T follicular helper cell (primary cell): Measurements from ENCODE around the gene MKLN1.

Source experiments
- DNase-seq: peaks from one replicate; pipeline ENCODE4 v3.0.0-alpha.2; 2020; ENCODE audit warnings: low read depth

The MKLN1 gene

DNA sequence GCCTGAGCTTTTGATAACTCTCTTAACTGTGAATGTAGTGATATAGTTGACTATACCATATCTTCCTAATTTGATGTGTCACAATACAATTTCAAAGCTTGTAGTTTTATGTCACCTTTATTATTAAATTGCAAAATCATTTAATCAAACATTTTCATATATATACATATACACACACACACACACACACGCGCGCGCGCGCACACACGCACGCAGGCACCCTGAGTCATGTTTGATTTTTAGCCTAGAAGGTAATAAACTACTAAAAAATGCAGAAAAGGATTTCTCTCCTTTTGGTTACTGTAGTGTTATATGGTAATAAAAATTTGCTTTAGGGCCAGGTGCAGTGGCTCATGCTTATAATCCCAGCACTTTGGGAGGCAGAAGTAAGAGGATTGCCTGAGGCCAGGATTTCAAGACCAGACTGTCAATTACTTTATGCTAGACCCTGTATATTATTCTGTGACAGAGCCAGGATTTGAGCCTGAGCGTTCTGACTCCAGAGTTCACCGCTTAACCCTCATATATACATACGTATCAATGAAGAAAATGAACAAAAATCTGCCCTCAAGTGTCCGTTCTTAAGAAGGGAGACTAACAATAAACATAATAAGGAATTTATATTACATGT, 139.2 kb downstream of the MKLN1 start:
- DNase-seq: no peak

DNA sequence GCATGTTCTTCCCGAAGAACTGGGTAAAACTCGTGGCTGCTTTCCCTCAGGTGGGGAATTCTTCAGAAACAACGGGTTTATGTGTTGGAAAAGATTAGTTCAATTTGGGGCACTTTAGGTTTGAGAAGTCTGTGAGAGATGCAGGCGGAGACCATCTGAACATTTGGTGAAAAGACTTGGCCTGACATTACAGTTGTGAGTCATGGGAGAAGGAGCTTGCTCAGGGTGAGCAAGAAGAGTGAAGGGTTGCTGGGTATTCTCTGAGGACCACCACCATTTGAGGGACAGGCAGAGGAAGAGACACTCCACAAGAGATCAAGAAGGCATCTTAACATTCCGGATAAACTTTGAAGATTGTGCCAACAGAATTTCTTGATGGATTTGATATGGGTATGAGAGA, 140.1 kb downstream of the MKLN1 start:
- DNase-seq: no peak

DNA sequence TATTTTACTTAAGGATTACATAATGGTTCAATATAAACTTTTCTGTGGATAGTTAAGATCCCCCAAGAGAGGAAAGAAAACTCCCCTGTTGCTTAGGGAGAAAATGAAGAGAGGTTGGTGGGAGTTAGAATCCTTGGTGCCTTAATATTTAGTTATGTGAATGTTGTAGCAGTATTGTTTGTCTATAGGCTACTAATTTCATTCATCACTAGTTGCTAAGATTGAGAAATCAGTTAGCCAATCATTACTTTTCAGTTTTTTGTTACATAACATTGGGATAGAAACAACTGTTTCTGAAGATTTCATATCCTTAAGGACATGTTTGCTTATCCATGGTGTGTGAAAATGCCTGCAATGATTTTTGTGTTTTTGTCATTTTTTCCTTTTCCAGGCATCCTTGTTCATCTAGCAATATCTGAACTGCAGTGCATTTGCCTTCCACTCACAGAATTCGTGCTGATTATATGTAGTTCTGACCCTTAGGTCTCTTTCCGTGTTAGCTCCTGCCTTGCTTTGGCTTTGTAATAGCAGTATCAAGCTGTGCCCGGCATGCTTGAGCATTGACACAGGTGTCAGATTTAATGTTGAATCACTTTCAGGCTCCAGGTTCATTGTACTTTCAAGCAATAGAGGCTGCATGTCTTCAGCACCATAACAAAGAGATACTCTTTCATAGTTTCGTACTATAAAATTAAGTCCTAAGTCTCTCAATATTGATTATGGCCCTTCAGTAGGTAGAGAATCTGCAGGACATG, 143.8 kb downstream of the MKLN1 start:
- DNase-seq: no peak

DNA sequence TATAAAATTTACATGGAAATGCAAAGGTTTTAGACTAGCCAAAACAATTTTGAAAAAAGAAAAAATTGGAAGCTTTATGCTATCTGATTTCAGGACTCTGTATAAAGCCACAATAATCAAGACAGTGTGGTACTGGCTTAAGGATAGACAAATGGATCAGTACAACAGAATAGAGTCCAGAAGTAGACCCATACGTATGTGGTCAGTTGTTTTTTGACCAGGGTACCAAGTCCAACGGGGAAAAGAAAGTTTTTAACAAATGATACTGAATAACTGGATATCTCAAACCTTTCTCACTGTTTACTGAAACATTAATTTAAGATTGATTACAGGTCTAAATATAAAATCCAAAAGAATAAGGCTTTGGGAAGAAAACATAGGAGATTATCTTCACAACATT, 149.1 kb downstream of the MKLN1 start:
- no peak for DNase-seq

DNA sequence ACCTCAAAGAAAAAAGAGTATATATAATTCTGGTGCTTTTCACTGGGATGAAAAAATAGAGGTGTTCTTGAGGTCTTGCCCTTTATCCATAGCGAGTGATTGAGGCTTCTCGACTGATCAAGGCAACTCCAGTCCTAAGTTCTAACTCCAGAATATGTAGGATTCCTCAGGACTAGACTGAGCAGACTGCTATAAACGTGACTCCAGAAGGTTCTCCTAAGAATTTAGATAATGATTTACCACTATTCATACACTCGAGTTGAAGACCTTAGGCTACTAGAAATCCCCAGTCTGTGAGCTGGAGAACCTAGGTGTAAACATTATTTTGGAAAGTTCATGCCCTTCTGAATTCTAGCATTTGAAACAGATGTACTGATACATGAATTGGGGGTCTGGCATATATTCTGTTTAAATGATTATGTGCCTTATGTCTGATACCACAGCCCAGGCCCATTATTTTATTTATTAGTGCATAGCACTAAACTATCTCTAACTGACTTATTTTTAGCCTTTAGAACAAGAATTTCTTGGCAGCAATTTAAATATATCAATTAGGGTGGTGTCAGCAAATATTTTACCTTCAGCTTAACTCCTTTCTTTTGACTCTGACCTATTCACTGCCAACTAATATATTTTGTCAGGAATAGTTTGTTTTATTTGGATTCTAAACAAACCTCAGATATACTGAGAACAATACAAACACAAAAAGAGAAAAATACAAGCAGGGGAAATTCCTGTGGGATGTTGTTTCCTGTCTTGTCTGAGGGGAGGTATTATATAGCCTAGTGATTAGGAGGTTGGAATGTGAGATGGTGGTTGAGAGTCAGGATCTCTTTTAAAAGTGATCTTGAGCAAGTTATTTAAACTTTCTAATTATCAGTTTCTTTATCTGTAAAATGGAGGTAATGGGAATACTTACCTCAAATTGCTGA, 153.0 kb downstream of the MKLN1 start:
- DNase-seq: no peak

DNA sequence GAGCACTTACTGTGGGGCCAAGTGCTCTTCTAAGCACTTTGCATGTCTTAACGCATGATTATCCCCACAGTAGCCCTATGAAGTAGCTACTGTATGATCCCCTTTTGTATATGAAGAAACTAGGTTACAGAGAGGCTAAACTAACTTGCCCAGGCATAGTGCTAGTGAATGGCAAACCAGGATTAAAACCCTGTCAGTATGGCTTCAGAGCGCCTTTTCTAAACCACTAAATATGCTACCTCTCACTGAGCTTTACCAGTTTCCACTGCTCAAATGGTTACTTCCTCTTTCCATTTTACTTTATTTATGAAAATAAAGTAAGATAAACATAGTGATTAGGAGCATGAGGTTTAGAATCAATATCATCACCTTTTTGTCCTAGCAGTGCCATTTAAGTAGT, 155.1 kb downstream of the MKLN1 start:
- no peak for DNase-seq

DNA sequence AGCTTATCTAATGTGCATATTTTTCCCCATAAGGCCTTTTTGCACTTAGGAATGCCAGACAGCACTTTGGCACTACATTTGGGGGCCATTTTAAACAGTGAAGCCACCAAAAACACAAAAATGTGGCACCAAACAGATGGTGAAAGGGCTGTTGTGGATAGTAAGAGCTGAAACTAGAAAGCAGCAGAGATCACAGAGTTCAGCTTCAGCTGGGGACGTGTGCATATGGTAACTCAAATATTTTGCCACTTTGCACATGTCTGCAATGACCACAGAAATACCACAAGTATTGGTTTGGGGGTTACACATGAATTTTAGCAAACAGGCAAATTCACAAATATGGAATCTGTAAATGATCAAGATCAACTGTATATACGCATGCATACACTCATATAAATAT, 155.9 kb downstream of the MKLN1 start:
- DNase-seq: no peak

DNA sequence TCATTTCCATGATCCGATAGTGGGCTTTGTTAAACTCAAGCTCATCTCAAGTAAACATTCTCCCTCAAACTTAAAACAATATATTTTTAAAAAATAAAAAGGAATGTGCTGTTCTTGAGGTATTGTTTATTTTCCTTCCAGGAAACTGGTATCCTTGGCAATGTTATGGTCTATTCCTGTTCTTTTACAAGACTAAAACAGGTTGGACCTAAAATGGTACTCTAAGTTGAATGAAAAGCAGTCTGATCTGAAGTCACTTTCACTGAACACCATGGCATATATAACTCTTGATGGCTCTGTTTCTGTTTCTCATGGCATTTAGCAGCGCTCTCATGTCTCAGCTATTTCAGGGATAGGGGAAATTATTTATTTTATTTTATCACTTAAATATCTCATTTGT, 158.7 kb downstream of the MKLN1 start:
- no peak for DNase-seq

DNA sequence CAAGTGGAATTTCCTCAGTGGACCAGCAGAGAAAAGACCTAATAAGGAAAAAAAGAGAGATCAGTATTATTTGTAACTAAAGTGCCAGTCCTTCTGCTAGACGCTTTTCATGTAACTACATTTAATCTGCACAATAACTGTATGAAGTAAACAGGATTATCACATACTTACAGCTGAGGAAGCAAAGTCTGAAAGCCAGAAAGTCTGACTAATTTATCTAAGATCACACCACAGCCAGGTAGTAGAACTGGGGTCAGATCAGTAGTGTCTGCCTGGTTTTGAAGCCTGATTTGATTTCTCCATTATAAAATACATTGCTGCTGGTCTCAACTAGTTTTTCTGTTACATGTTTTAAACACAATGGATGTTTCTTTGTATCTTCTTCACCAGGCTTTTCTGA, 159.5 kb downstream of the MKLN1 start:
- no peak for DNase-seq

DNA sequence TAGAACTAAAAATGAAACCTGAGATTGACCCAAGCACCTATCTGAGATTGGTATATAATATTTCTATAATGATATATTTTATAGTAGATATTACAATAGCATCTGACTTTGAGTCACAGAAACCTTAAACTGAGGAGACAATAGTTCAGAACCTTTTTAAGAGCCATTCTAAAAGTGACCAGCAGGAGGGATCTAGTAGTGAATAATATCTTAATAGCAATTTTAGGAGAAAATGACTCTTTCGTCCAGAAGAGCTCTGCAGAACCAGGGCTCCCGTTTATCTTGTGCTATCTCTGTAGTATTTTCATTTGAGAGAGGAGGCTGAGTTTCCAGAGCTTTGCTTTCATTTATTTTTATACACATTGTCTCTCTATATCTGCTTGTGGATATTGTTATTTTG, 160.7 kb downstream of the MKLN1 start:
- no peak for DNase-seq

DNA sequence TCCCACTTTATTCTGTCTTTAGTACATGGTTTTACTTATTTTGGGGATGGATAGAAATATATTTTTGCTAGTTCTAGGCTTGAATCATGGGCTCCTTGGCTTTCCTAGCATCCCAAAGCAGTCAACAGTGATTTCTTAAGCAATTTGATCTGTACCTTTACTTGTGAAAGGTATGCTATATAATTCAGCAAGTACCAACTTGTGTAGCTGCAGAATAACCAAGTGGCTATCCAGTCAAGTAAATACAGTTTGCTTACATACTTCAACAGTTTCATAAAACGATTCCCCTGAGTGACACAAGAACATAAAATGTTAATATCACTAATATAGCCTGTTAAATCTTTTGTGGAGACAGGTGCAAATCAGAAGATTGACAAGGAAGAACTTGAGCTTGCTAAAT, 161.5 kb downstream of the MKLN1 start:
- DNase-seq: no peak

DNA sequence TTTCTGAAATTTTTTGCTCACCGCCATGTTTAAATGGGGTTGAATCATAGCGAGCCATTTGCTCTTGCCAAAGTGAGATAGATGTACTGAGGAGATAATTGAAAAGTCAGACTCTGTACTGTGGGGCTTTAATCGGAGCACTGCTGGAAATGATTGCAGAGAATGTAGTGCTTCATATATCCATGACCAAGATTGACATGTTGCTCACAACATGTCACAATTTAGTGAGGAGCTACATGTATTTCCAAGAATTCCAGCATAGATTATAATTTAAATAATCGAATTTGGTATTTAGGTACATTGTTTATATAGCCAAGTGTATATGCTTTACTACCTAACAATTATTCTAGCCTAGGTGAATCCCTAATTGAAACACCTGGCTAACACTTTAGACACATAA, 162.2 kb downstream of the MKLN1 start:
- no peak for DNase-seq

DNA sequence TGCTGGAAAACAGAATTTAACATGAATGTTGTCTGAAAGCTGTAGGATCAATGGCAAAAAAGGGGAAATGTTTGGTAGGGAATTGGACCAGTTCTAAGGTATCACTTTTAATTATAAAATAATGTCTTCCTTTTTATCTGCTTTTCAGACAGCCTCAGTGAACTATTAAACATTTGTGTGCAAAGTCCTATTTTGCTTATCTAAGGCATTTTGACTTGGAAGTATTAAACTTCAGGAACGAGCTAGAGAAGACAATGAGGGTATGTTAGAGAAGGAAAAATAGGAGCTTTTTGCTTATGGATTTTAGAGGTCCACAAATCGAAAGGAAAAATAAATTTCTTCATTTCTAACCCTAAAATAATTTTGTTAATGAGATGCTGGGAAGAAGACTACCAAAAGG, 165.4 kb downstream of the MKLN1 start:
- DNase-seq: no peak

DNA sequence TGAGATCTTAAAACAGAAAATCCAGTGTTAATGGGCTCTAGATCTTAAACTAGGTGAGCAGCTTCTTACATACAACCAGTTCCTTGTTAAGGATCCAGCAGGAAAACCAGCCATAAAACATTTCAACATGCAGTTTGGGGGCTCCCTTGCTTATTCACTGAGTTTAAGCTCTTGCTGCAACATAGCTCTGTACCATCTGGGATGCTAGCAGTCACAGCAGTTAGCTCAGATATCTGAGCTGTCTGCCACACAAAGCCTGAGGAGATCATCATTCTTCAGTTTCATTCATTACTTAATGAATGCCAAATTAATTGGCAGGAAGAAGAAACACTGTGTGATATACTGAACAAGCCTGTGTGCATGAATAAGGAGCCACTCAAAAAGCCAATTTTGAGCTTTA, 165.9 kb downstream of the MKLN1 start:
- DNase-seq: no peak

DNA sequence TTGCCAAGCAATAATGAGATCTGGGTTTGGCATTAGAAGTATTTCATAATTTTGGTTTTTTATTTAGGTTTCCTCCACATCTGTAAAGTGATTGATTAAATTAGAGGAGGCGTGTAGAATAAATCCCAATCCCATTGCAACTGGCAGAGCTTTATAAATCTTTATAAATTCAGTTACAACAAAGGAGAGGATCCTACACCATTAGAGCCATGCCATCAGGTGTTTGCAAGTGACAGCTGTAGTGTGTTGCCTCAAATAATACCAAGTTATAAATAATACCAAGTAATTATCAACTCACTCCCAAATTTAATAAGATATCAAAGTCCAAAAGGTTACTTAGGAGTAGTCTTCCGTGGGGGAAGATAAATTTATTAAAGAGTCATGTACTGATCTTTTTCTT, 166.5 kb downstream of the MKLN1 start:
- DNase-seq: no peak

DNA sequence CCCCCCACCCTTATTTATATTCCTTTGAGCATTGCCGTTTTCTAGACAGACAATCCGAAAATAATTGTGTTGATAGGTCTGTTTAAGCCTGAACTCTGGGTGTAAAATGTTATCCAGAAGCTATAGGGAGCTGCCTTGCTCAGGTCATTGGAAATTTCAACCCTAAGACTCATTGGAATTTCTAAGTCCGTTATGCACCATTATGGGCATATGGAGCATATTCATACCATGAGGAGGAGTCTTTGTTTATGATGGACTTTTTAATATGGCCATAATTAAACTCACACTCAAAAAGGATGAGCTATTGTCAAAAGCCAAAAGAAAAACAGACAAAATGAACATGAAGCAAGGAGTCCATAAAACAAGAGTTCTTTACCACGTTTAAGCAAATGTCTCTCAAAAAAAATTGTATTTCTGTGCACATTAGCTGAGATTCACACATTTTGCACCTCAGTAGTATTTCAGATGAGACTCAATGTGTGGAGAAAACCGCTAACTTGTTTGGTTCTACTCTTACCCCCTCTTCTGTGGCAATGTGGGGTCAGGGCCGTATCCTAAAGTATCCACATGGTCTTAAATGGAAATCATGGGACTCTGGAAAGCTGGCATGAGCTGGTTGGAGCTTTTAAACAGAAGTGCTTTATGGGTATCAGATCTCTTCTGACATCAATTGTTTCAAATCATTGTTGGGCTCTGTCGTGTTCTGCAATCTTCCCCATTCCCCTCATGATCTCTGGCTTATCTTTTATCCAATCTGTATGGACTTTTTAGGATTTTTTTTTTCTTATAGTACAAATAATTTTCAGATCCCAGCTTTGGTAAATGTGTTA, 168.2 kb downstream of the MKLN1 start:
- no peak for DNase-seq

DNA sequence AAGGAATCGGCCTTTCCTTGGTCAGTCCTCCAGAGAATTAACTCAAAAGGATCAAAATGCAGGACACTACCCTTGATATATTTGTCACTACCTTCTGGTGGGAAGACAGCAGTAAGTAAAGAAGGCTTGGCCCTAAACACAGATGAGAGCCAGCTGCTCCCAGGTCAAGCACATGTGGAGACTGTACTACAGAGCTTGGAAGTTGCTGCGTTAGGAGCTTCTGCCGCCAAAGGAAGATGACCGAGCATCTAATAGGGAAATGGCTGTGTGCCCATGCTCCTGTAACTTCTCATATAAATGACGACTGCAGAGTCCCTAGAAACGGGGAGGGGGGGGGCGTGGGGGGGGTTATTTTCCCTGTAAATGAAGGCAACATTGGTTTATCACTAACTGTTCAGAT, 169.8 kb downstream of the MKLN1 start:
- no peak for DNase-seq

DNA sequence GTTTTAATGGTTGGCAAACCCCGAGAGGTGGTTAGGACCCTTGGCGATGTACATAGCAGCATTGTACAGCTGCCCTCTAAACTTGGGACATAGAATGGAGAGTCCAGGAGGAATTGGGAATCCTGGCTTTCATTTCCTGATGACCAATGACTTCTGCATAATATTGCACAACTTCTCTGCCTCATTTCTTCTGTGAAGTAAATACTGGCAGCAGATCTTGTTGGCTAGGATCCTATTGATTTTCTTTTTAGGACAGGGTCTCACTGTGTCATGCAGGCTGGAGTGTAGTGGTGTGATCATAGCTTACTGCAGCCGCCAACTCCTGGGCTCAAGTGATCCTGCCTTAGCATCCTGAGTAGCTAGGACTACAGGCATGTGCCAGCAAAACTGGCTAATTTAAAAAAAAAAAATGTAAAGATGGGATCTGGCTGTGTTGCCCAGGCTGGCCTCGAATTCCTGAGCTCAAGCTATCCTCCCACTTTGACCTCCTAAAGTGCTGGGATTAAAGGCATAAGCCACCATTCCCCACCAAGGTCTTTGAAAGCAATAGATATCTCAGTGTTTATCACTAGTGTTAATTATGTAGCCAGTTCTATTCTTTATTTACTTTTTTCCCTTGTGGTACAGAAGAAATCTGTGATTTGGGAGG, 170.7 kb downstream of the MKLN1 start:
- no peak for DNase-seq

DNA sequence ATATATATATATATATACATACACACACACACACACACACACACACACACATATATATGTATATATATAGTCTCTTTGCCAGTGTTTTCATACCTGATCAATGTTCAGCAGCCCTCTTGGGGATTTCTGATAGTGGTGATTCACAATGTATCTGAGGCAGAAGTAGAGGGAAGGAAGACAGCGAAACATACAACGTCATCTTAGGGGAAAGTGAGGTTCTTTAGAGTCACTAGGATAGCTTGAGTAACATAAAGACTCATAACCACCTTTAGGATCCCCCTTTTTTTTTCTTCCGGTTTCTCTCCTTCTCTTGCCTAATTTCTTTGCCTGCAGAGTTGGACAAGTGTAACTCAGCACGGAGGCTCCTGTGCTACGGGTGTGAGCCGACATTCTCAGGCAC, 172.1 kb downstream of the MKLN1 start:
- no peak for DNase-seq

DNA sequence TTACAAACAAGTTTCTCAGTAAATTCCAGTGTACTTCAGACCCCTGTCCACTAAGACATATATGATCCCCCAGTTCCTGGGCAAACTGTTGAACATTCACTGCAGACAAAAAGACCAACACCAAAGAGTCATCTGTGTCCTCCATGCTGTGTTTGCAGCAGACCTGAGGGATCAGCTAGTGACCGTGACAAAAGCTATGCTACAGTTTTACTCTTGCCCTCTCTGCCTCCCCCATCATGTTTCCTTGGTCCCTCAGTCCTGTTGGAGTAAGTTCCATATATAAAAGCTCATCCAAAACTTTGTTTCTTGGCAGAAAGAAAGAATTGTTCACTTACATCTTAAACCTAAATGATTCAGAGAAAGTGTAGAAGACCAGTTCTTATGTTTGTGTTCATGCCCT, 172.7 kb downstream of the MKLN1 start:
- DNase-seq: no peak

DNA sequence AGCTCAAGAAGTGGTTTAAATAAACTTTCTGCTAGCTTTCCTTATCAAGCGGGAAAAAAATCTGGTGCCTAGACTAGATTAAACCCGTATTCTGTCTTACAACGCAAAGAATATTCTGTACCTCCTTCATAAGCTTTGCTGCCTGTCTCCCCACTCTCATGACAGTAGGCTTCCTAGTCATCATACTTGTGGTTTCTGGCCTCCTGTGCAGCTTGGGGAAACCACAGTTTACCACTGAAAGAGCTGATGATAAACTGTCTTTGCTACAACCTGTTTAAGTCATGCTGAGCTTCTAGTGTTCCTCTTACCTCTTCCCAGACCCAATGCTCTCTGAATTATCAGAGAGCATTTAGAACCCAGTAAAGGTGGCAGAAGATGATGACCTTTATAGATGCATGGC, 173.7 kb downstream of the MKLN1 start:
- DNase-seq: no peak
